Effector memory CD8-positive, alpha-beta T cell (primary cell): ENCODE results near the gene CAPN1.
A peak's percentile ranks its signal among the peaks of the same experiment; 100 is the strongest.
"Not testable (repeated sequence)": the region's sequence is repeated elsewhere in the genome, so short reads cannot be mapped to it uniquely, and the experiment has no call there.

Experiments used
- ATAC-seq: fragments of 150-1000 bp; cut with Tn5 transposase; replicated peaks from 2 replicates; pipeline ENCODE4 v1.10.0; 2021; ENCODE audit warnings: mild to moderate bottlenecking, moderate library complexity
- DNase-seq, 3 experiments: peaks; one replicate each; pipeline ENCODE4 v3.0.0; 2021
- H3K27ac Mint-ChIP-seq, 2 donors: one replicate each; pipeline ENCODE4 v1.8.0; 2022; ENCODE audit warnings: mild to moderate bottlenecking in 2 of 2, mixed read lengths in 2 of 2, moderate library complexity in 2 of 2
- H3K27me3 Mint-ChIP-seq, 2 donors: one replicate each; pipeline ENCODE4 v1.8.0; 2022; ENCODE audit warnings: mixed read lengths in 2 of 2
- H3K36me3 Mint-ChIP-seq: one replicate; pipeline ENCODE4 v1.8.0; 2022; ENCODE audit warnings: mild to moderate bottlenecking, moderate library complexity, mixed read lengths; ENCODE audit not compliant: insufficient read depth
- H3K4me1 Mint-ChIP-seq, 2 donors: one replicate each; pipeline ENCODE4 v1.8.0; 2022; ENCODE audit warnings: low read depth in 2 of 2, mixed read lengths in 2 of 2
- H3K4me3 Mint-ChIP-seq, 2 donors: one replicate each; pipeline ENCODE4 v1.8.0; 2022; ENCODE audit warnings: mild to moderate bottlenecking in 2 of 2, mixed read lengths in 2 of 2, moderate library complexity in 2 of 2
- H3K9me3 Mint-ChIP-seq, 2 donors: one replicate each; pipeline ENCODE4 v1.8.0; 2022; ENCODE audit warnings: mixed read lengths in 2 of 2

Gene CAPN1

DNA sequence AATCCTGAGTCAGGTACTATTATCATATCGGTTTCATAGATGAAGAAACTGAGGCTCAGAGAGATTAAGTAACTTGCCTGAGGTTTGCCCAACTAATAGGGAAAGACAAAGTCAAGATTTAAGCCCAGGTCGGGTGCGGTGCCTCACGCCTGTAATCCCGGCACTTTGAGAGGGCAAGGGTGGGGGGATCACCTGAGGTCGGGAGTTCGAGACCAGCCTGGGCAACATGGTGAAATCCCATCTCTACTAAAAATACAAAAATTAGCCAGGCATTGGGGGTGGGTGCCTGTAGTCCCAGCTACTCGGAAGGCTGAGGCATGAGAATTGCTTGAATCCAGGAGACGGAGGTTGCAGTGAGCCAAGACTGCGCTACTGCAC lies 31.6 kb upstream of the CAPN1 start:
- not testable (repeated sequence) for H3K27ac Mint-ChIP-seq, H3K9me3 Mint-ChIP-seq

GRCh38 chr11:65150509-65151299 lies 31.0 kb upstream of the CAPN1 start:
- H3K9me3 Mint-ChIP-seq = no peaks in the 10 kb centered on the region
- no peak overlapping the region for H3K4me3 Mint-ChIP-seq
- no peak for DNase-seq
- no peaks in the 10 kb centered on the region for H3K4me1 Mint-ChIP-seq
- ATAC-seq = peak; percentile 35
- H3K27ac Mint-ChIP-seq = peak overlapping the region in 1 of 2 donors; percentile 22
- H3K36me3 Mint-ChIP-seq = peaks cover 3% of the 10 kb centered on the region
- no peaks in the 10 kb centered on the region for H3K27me3 Mint-ChIP-seq

More for the DNA sequence above, 31.6 kb upstream of the CAPN1 start:
- H3K4me3 Mint-ChIP-seq, DNase-seq, ATAC-seq, H3K27me3 Mint-ChIP-seq, H3K4me1 Mint-ChIP-seq, H3K36me3 Mint-ChIP-seq: not testable (repeated sequence)

DNA sequence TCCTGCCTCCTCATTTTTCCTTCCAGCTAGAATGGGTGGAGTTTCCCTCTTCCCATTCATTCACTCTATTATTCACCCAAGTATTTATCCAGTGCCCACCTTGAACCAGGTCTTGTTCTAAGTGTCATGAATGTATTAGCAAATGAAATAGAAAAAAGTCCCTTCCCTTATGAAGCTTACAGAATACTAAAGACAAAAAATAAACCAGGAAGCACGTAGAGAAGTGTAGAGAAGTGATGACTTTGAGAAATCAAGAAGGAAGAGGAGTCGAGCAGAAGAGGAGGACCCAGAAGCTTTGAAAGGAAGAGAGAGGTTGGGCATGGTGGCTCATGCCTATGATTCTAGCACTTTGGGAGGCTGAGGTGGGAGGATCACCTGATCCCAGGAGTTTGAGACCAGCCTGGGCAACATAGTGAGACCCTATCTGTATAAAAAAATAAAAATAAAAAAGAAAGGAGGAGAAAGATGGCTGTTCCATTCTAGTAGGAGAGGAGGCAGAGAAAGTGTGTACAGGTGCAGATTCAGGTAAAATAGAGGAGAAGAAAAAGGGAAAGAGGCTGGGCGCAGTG lies 30.3 kb upstream of the CAPN1 start:
- Mint-ChIP-seq H3K9me3 (no peaks in the 10 kb centered on the region), H3K4me1 (no peaks in the 10 kb centered on the region), H3K27me3 (no peaks in the 10 kb centered on the region), H3K27ac (peak overlapping the region; percentile 22 to 57), H3K36me3 (peaks cover 3% of the 10 kb centered on the region), H3K4me3 (no peak overlapping the region)
- ATAC-seq = no peak
- DNase-seq = no peak

DNA sequence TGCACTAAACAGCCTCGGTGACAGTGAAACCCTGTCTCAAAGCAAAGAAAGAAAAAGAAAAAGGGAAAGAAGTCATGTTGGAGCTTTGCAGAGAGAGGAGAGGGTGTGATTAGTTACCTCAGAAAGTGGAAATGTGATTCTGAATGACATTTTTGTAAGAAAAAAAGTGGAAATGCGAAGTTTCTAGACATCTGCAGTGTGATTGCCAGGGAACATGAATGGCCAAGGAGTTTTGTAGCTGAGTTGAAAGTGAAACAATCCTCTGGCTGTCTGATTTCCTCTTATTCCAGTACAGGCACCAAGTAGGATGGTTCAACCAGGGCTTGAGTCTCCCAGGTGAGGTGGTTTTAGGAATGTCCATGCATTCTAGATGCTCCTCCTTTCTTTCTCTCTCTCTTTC lies 29.6 kb upstream of the CAPN1 start:
- H3K27ac Mint-ChIP-seq = peak overlapping the region in 1 of 2 donors; percentile 57
- no peaks in the 10 kb centered on the region for H3K27me3 Mint-ChIP-seq
- H3K4me1 Mint-ChIP-seq = no peaks in the 10 kb centered on the region
- ATAC-seq (no peak), DNase-seq (no peak)
- no peak overlapping the region for H3K4me3 Mint-ChIP-seq
- H3K36me3 Mint-ChIP-seq = peaks cover 6% of the 10 kb centered on the region
- H3K9me3 Mint-ChIP-seq = no peaks in the 10 kb centered on the region

DNA sequence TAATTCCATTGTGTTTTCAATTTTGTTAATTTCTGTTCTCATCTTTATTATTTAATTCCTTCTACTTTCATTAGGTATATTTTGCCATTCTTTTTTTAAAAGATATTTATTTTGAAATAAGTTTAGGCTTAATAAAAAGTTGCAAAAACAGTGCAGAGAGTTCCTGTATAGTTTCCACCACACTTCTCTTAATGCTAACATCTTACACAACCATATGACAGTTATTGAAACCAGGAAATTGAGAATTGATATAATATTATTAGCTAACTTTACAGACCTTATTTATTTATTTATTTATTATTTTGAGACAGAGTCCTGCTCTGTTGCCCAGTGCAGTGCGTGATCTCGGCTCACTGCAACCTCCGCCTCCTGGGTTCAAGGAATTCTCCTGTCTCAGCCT lies 25.5 kb upstream of the CAPN1 start:
- H3K9me3 Mint-ChIP-seq = no peaks in the 10 kb centered on the region
- no peak for ATAC-seq
- no peaks in the 10 kb centered on the region for H3K4me1 Mint-ChIP-seq
- H3K27me3 Mint-ChIP-seq = peaks cover 14% of the 10 kb centered on the region in 2 donors
- H3K27ac Mint-ChIP-seq = no peak overlapping the region
- no peak overlapping the region for H3K4me3 Mint-ChIP-seq
- peaks cover 7% of the 10 kb centered on the region for H3K36me3 Mint-ChIP-seq
- DNase-seq = no peak

DNA sequence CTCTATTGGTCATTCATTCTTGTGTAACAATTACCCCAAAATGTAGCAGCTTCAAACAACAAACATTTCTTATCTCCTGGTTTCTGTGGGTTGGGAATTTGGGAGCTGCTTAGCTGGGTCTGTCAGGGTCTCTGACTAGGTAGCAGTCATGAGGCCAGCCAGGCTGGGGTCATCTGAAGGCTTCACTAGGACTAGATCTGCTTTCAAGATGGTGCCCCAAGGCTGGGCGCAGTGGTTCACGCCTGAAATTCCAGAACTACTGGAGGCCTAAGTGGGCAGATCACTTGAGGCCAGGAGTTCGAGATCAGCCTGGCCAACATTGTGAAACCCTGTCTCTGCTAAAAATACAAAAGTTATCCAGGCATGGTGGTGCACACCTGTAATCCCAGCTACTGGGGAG lies 24.8 kb upstream of the CAPN1 start:
- H3K27me3 Mint-ChIP-seq = peaks cover 14% of the 10 kb centered on the region in 2 donors
- no peak for DNase-seq
- H3K9me3 Mint-ChIP-seq = no peaks in the 10 kb centered on the region
- no peak for ATAC-seq
- no peak overlapping the region for H3K27ac Mint-ChIP-seq
- H3K36me3 Mint-ChIP-seq = peaks cover 7% of the 10 kb centered on the region
- no peak overlapping the region for H3K4me3 Mint-ChIP-seq
- H3K4me1 Mint-ChIP-seq = no peaks in the 10 kb centered on the region

- no peak for ATAC-seq
- Mint-ChIP-seq H3K27ac (peak overlapping the region in 1 of 2 donors; percentile 56), H3K36me3 (peaks cover 7% of the 10 kb centered on the region), H3K9me3 (no peaks in the 10 kb centered on the region), H3K4me1 (no peaks in the 10 kb centered on the region), H3K27me3 (peaks cover 14% of the 10 kb centered on the region in 2 donors), H3K4me3 (no peak overlapping the region)
- no peak for DNase-seq
Measured at GRCh38 chr11:65157336-65157735, 24.4 kb upstream of the CAPN1 start.

- H3K4me3 Mint-ChIP-seq = no peak overlapping the region
- no peaks in the 10 kb centered on the region for H3K9me3 Mint-ChIP-seq
- peaks cover 14% of the 10 kb centered on the region in 2 donors for H3K27me3 Mint-ChIP-seq
- no peaks in the 10 kb centered on the region for H3K4me1 Mint-ChIP-seq
- no peak for ATAC-seq
- DNase-seq = no peak
- H3K27ac Mint-ChIP-seq = no peak overlapping the region
- peaks cover 7% of the 10 kb centered on the region for H3K36me3 Mint-ChIP-seq
Measured at GRCh38 chr11:65159012-65159411, 22.7 kb upstream of the CAPN1 start.

- no peaks in the 10 kb centered on the region for H3K9me3 Mint-ChIP-seq
- peaks cover 4% of the 10 kb centered on the region for H3K36me3 Mint-ChIP-seq
- ATAC-seq = no peak
- H3K4me1 Mint-ChIP-seq = no peaks in the 10 kb centered on the region
- no peak overlapping the region for H3K27ac Mint-ChIP-seq
- no peak overlapping the region for H3K4me3 Mint-ChIP-seq
- H3K27me3 Mint-ChIP-seq = peaks cover 14% of the 10 kb centered on the region in 2 donors
- DNase-seq = no peak
Measured at GRCh38 chr11:65160643-65161042, 21.1 kb upstream of the CAPN1 start.

DNA sequence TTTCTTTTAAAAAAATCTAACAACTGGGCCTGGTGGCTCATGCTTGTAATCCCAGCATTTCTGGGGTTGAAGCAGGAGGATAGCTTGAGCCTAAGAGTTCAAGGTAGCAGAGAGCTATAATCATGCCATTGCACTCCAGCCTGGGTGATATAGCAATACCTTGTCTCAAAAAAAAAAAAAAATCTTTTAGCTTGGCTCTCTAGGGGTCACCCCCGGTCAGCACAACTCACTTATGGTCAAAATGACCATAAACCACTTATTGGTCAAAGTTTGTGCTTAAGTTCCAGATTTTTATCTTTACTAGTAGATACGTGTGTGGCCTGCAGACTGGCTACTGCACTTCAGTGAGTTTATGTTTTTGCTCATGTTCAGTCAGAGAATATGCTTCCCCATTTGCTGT lies 18.0 kb upstream of the CAPN1 start:
- Mint-ChIP-seq H3K36me3 (no peaks in the 10 kb centered on the region), H3K4me1 (peaks cover 0 to 3% of the 10 kb centered on the region in 2 donors), H3K27me3 (peaks cover 14% of the 10 kb centered on the region in 2 donors), H3K4me3 (no peak overlapping the region), H3K27ac (no peak overlapping the region), H3K9me3 (no peaks in the 10 kb centered on the region)
- ATAC-seq = no peak
- no peak for DNase-seq

DNA sequence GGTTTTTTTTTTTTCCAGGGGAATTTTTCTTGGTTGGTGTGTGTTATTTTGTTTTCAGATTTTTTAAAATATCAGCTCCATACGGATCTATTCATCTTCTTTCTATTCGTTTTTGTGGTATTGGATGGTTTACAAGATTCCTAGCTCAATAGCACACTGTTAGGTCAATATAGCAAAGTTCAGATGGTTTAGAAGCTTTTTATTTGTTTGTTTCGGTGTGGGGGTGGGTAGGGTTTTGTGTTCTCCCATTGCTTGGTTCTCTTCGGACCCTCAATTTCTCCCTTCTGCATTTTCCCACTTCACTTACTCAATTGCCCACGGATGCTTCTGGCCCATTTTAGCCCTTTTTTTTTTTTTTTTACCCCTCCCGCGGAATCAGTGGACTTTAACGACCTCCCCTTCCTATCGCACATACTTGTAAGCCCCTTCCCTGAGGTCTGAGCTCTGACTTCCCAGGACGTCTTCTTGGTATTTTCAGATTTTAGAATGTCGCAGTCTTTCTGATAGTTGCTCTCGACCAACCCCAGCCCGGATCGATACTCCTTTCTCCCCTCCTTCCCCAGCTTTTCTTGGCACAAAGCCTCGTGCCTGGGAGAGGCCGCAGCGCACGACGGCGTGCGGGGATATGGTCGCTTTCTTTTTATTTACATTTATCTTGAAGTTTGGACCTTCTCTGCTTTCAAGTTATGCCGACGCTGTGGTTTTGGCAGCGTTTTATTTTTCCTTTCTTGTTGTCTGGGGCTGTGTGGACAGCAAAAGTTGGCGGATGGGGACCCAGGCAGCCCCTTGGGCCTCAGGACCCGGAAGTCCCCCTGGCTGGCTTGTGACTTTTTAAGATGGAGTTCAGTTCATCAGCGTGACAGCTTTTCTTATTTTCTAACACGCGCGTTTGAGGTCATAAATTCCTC lies 16.1 kb upstream of the CAPN1 start:
- DNase-seq = no peak
- no peak for ATAC-seq
- peaks cover 0 to 7% of the 10 kb centered on the region in 2 donors for H3K4me1 Mint-ChIP-seq
- H3K27ac Mint-ChIP-seq = peak overlapping the region in 1 of 2 donors; percentile 9
- no peak overlapping the region for H3K4me3 Mint-ChIP-seq
- no peaks in the 10 kb centered on the region for H3K9me3 Mint-ChIP-seq
- no peaks in the 10 kb centered on the region for H3K36me3 Mint-ChIP-seq
- H3K27me3 Mint-ChIP-seq = peaks cover 0 to 2% of the 10 kb centered on the region in 2 donors

DNA sequence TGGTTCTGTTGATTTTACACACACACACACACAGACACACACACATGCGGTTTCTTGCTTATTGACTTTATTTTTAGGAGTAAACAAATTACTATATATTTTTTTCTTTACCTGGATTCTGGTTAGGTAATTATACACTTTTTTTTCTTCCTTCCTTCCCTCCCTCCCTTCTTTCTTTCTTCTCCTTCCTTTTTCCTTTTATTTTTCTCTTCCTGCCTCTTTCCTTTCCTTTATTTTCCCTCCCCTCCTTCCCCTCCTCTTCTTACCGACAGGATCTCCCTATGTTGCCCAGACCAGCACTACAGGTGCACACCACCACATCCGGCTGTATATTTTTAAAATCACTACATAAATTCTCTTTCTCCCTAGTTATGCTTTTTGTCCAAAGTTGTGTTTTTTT lies 14.8 kb upstream of the CAPN1 start:
- H3K27me3 Mint-ChIP-seq = no peaks in the 10 kb centered on the region
- H3K9me3 Mint-ChIP-seq = no peaks in the 10 kb centered on the region
- ATAC-seq (no peak), DNase-seq (no peak)
- no peak overlapping the region for H3K27ac Mint-ChIP-seq
- no peaks in the 10 kb centered on the region for H3K36me3 Mint-ChIP-seq
- no peak overlapping the region for H3K4me3 Mint-ChIP-seq
- peaks cover 0 to 7% of the 10 kb centered on the region in 2 donors for H3K4me1 Mint-ChIP-seq

- H3K27me3 Mint-ChIP-seq = no peaks in the 10 kb centered on the region
- no peaks in the 10 kb centered on the region for H3K36me3 Mint-ChIP-seq
- no peak overlapping the region for H3K4me3 Mint-ChIP-seq
- no peaks in the 10 kb centered on the region for H3K9me3 Mint-ChIP-seq
- H3K4me1 Mint-ChIP-seq = peaks cover 0 to 7% of the 10 kb centered on the region in 2 donors
- H3K27ac Mint-ChIP-seq = no peak overlapping the region
- DNase-seq = no peak
- ATAC-seq = no peak
Measured at GRCh38 chr11:65167656-65168055, 14.1 kb upstream of the CAPN1 start.
